UCSD-AML1 (cell line): Measurements from ENCODE around the gene BBOX1.
A peak's percentile ranks its signal among the peaks of the same experiment; 100 is the strongest.
"Not testable (repeated sequence)": the region's sequence is repeated elsewhere in the genome, so short reads cannot be mapped to it uniquely, and the experiment has no call there.

Experiments
- DNase-seq: peaks from one replicate; lab custom pipeline; 2025; ENCODE audit not compliant: unreplicated experiment; lab: John Stamatoyannopoulos, UW

BBOX1 gene

GRCh38 chr11:27120211-27120610, 79.6 kb downstream of the BBOX1 start:
- no peak for DNase-seq

DNA sequence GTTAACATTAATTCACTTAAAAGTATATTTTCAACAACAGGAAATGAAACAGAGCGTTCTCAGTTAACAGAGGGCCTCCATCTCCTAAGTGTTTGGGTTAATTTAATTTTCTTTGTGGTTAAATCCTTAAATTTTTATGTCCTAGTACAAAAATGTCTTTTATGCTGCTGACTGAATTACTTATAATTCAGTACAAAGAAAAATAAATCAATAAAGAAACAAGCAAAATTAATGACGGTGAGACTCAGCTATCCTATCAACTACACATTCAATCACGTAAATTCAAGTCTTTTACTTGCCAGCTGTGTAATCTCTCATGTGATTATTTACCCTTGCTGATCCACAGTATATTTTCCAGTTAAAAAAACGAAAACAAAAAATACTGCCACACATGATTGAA, 81.4 kb downstream of the BBOX1 start:
- DNase-seq = no peak

- DNase-seq = no peak
These were observed 84.1 kb downstream of the BBOX1 start for GRCh38 chr11:27124514-27125264.

DNA sequence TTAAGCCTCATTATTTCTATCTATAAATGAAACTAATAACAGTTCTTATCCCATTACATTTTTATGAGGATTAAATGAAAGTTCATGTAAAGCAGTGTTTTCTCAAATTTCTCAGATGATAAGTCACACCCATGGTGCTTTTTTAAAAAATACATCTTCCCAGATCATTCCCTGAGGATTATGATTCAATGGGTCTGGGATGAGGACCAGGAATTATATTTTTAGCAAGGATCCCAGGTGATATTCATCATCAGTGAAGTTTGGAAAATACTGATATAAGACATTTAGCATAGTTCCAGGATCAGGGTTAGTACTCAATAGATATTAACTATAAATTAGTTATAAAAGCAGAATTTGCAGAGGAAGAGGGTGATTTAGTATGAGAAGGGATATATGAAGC, 89.1 kb downstream of the BBOX1 start:
- no peak for DNase-seq

- DNase-seq = no peak
These were observed 90.2 kb downstream of the BBOX1 start for GRCh38 chr11:27130806-27131205.

GRCh38 chr11:27135924-27136329, 95.3 kb downstream of the BBOX1 start:
- DNase-seq = not testable (repeated sequence)

DNA sequence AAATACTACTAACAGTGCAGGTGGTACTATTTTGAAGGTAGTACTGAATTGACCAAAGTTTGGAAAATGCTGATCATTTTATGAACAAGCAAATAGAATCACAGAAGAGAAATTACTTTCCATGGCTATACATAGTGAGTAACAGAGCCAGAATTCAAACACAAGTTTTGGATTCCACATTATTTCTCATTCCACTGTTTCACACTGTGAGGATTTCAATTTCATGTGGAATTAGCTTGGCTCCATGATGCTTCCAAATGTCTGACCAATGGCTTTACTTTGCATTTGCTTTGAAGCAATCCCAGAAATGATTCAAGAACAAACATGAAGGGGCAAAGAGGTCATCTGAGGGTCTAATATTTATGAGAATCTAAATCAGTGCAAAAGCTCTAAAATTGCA, 98.1 kb downstream of the BBOX1 start:
- DNase-seq = no peak

GRCh38 chr11:27139742-27140367, 99.2 kb downstream of the BBOX1 start:
- DNase-seq = no peak

- DNase-seq = no peak
These were observed 101.0 kb downstream of the BBOX1 start for GRCh38 chr11:27141576-27141975.

DNA sequence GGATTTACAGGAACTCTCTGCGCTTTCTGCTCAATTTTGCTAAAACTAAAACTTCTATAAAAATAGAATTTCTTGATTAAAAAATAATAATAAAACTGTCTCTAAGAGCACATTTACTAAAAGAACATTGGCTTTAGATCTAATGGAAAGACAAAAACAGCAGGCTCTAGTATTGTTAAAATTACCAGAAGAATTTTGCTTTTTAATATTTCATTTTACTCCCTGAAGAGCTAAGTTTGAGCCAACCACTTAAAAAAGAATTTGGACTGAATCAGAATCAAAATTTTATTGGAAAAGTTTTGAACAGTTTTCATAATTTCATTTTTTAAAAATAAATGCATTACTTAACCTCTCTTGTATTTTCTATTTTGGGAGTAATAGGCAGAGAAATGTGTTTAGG, 107.3 kb downstream of the BBOX1 start:
- DNase-seq = no peak

DNA sequence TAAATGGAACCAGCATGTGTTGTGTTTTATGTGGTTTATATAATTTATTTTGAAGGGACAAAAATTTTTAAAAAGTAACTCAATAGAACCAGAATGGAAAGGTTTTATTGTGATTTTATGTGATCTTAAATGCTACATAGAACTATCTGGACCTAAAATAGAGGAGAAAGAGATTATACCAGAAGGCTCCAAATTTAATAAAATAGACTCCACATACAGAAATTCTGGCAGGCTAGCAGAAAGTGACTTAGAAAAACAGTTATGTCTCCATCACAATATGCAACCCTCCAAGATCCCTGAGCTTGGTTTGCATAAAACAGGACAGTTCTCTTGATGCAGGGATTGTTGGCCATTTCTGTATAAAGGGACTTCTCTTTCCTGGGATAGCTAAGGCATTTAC, 107.9 kb downstream of the BBOX1 start:
- no peak for DNase-seq

GRCh38 chr11:27150098-27150497, 109.5 kb downstream of the BBOX1 start:
- DNase-seq = no peak

DNA sequence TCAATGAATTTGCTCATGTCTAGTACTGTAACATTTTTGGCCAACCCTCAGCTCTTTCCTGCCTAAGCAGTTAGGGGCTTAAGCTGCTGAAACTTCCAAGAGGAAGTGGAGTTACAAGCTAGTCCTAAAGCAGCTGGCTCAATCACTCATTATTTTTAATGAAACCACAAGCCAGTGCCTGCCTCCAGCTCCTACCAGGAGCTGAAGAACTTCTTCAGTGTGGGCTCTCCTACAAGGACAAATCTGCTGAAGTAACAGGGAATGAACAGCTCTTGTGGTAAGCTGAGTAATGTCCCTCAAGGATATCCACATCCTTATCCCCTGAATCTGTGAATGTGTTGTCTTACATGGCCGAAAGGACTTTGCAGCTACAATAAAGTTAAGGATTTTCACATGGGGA, 112.5 kb downstream of the BBOX1 start:
- no peak for DNase-seq

DNA sequence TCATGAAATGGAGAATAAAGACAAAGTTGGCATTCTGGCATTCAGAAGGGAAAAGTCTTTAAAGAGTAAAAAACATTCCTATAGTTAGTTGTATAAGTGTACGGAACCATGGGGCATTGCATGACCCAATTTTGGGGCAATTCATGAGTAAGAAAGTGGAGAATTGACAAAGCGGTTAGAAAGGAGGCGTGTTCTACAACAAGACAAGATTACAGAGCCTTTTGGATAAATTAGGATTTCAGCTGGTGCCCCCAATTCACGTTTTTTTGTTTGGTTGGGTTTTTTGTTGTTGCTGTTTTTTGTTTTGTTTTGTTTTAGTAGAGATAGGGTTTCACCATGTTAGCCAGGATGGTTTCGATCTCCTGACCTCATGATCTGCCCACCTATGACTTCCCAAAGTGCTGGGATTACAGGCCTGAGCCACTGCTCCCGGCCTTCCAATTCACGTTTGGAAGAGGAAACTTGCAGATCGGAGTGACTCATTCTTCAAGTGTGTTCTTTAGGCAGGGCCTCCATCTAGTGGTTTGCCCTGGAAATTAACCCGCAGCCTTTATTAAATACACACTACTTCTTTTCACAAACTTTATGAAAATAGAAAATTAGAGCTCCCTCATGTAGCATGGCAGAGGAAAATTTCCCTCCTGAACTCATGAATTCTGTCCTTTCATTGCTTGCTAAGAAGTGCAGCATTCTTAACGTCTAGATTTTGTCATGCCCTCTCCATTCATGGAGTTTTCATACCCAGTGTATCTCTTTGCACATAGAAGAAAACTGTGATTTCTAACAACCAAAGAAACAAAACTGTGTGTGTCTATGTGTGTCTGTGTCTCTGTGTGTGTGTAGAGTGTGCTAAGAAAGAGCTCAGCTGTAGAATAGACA, 118.1 kb downstream of the BBOX1 start:
- peak; percentile 15 for DNase-seq

DNA sequence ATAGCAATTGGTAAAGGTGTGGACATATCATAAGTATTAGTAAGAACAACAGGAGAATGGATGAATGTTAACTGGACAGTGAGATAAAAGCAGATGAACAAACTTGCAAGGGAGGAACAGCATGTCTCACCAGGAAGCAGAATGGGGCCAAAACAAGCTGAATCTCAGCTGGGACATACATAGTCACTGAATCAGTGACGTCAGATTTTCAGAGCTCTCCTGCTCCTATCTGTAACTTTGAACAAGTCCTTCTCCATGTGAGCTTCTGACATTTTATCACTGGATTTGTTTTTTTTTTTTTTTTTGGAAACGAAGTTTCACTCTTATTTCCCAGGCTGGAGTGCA, 118.7 kb downstream of the BBOX1 start:
- no peak for DNase-seq

DNA sequence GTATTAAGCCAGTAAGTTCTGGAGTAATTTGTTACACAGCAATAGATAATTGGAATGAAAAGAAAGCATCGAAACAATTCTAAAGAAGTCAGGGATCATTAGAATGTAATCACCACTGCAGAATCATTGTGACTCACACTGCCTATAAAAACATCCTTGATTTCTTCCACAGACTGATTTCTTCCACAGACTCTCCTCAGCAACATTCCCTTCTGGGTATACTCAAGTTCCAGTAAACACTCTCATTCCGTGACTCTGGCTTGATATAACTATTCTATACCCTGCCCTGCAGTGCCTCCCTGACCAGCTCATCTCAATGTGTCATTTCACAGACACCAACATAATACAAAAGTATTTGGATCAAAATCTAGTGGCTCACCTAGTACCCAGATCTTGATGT, 120.5 kb downstream of the BBOX1 start:
- no peak for DNase-seq

DNA sequence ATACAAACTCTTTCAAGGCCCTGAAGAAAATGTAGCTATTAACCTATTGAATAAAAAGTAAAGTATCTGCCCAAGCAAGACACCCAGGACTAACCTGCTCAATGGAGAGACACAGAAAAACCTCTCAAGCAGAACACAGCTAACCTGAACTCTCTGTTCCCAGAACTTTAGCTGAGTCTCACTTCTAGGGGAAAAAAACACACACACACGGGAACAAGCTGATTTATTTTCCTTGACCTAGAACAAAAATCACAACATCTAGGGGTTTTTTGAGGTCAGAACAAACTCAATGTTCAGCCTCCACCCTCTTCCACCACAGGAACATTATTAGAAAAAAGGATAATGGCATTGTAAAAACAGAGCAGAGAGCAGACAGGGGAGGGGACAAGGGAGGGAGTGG, 121.6 kb downstream of the BBOX1 start:
- DNase-seq = no peak

- no peak for DNase-seq
These were observed 125.5 kb downstream of the BBOX1 start for GRCh38 chr11:27166130-27166529.

GRCh38 chr11:27171376-27171958, 130.9 kb downstream of the BBOX1 start:
- no peak for DNase-seq

DNA sequence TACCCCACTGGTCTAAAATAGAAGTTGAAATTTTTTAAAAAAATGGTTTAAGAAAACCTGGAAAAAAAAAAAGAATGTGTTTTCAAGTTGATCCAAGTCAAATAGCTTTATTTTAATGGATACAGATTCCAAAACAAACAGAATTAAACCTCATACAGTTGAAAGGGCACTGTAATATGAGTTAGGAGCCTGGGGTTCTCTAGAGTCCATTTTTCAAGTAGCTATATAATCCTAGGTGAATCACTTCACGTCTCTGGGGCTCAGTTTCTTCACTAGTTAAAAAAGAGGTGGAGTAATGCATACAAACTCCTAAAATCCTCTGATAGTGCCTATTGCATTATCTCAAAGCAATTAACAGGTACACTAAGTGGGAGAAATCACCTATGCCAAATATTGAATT, 132.9 kb downstream of the BBOX1 start:
- no peak for DNase-seq

- DNase-seq = no peak
These were observed 133.4 kb downstream of the BBOX1 start for GRCh38 chr11:27174021-27174420.
